IPS-18c (cell line): ENCODE results near the gene EMP2.

Experiments used
- H3K4me3 ChIP-seq: 2 replicates; pipeline ENCODE4 v1.7.0; 2013; ENCODE audit warnings: low read depth, mild to moderate bottlenecking, low read length, moderate library complexity; ENCODE audit not compliant: insufficient read depth
- H3K9me3 ChIP-seq: one replicate; pipeline ENCODE4 v1.6.1; 2013; ENCODE audit warnings: mild to moderate bottlenecking, low read length, moderate library complexity; ENCODE audit not compliant: control insufficient read depth, insufficient read depth

The EMP2 gene

DNA sequence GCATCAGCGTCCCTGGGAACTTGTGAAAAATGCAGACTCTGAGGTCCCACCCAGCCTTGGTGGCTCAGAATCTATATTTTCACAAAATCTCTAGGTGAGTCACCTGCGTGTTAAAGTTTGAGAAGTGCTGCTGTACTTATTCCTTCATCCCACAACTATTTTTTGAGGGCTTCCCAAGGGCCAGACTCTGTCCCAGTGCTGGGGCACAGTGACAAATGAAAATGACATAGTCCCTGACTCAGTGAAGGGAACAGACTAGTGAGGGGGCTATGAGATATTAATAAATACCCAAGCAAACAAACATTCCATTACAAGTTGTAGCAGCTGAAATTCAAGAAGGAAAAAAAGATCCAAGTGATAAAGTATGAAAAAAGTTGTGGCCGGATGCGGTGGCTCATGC lies 9.9 kb upstream of the EMP2 start:
- Histone ChIP-seq H3K9me3 (no peaks in the 10 kb centered on the region), H3K4me3 (no peak overlapping the region)

DNA sequence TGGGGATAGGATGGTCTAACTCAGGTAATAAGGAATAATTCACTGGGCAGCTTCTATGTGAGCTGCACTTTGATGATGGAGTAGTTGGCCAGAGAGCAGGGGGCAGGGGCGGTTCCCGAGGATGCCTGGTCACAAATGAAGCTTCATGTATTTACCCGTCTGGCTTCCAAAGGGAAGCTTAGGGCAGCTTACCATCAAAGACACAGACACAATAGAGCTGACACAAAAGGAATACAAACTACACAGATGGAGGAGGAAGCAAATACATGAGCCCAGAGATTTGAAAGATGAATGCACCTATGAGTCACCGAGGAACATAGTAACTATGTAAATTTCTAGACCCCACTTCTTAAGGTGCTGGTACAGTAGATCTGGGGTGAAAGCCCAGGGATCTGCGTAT lies 8.7 kb upstream of the EMP2 start:
- H3K4me3 ChIP-seq = no peak overlapping the region
- H3K9me3 ChIP-seq = no peaks in the 10 kb centered on the region

GRCh38 chr16:10587622-10588021 lies 7.2 kb upstream of the EMP2 start:
- H3K9me3 ChIP-seq = no peaks in the 10 kb centered on the region
- no peak overlapping the region for H3K4me3 ChIP-seq

DNA sequence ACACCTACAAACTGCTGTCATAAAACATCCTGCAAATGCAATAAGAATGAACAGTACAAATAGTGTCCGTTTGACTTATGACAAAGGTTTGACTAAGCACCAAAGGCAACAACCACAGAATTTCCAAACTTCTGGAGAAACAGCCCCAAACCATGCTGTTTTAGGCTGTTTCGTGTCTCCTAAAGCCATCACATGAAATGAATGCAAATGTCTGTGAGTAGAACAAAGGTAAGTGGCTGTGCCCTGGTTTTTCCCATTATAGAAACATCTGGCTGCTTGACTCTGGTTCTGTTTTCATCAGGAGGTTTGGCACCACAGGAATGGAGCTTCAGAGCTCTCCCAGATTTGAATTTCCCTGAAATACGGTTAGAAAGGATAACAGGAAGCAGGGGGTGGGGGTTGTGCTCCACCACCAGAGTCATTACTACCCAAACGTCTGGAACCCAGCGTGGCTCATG lies 4.6 kb upstream of the EMP2 start:
- H3K4me3 ChIP-seq = no peak overlapping the region
- H3K9me3 ChIP-seq = no peaks in the 10 kb centered on the region

DNA sequence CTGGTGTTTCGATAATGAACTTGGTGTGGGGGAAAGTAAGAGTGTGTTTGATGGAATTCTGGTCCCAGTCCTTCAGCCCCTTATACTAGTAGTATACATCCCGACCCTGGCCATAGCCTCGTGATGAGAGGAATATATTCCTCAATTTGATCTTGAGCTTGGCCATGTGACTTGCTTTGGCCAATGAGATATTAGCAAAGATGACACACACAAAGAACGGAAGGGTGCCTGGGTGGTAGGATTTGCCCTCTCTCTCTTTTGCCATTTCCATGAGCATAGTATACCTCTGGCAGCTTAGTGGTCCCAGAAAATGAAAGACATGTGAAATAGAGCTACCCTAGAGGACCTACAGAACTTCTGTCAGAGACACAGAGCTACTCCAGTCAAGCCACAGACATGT lies 2.9 kb upstream of the EMP2 start:
- Histone ChIP-seq H3K9me3 (no peaks in the 10 kb centered on the region), H3K4me3 (no peak overlapping the region)

DNA sequence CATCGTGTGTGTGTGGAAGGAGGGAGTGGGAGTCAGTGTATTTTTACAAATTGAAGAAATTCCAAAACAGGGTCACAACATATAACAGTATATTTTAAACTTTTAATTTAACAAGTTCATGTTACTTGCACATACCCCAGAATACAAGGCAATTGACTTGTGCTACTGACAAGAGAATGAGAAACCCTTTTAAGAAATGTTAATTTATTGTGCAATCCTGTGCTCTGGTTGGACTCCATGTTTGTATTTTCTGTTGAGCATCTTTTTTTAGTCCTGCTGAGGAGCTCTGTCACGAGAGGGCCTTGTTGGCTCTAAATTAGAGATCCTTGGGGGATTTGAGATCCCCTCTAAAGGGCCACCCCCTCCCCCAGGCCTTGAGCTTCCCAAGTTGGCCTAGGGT lies 1.1 kb upstream of the EMP2 start:
- Histone ChIP-seq H3K9me3 (no peaks in the 10 kb centered on the region), H3K4me3 (no peak overlapping the region)

DNA sequence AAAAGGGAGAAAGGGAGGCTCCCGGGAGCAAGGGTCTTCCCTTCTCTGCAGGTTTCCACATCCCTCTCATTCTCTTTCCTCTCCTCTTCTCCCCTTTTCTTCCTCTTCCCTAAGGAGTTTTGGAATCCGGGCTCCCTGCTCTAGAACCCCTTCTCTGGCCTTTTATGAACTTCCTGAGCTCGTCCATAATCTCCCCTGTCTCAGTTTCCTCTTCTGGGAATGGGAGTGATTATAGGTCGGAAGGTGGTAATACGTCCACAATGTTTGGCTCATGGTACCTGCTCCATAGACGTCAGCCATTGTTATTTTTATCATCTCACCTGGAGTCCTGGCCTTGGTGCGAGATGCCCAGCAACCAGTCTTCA lies 467 bp upstream of the EMP2 start:
- no peaks in the 10 kb centered on the region for H3K9me3 ChIP-seq
- peak overlapping the region; percentile 80 for H3K4me3 ChIP-seq

DNA sequence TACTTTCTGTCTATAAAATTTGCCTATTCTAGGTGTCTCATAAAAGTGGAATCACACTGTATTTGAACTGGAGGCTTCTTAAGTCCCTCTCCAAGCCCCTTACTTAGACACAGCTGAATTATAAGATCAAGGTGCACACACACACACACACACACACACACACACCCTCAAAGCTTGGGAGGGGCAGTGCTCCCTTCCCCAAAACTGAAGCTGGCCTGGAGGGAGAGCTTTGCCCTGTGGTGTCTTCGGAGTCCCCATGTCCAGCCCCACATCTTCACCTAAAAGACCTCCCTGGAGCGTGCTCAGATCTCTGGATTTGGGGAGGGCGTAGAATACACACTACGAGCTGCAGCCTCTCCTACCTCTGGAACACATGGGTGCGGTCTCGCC lies 828 bp downstream of the EMP2 start:
- H3K9me3 ChIP-seq = no peaks in the 10 kb centered on the region
- H3K4me3 ChIP-seq = peak overlapping the region; percentile 80; the same call in 1 of the 2 replicates

DNA sequence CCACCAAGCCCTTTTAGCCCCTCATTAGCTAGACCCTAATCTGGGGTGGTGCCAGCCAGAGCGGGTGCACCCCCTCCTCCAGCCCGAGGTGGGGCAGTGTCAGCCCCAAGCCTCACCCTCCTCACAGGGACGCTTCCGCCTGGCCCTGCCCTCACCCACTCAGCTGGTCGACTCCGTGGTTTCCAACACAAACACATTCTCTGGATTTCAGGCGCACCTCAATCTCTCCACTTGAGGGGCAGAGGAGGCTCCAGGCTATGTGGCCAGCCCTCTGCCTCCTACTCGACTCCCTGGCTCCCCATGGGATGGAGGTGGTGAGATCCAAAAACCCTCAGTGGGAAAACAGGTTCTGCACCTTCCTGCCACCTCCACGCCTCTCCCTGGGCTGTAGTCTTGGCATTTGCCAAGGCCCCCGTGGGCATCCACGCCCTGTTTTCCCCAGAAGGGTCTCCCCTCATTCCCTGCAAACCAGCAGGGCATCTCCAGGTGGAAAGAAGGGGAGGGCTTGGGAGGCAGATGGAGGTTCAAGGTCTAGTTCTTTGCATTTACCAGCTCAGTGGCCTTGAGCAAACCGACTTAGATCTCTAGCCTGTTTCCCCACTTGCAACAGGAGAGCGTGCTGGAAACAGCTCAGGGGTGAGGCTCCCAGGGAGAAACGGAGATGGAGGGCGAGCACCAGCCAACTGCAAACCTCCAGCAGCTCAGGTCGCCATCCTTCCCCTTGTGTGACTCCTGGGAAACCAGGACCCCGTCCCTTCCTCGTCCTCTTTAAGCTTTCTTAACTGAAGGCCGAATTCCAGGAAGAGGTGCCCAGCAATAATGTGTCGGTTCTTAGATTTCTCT lies 1.7 kb downstream of the EMP2 start:
- Histone ChIP-seq H3K9me3 (no peaks in the 10 kb centered on the region), H3K4me3 (peak overlapping the region; percentile 15; the same call in 1 of the 2 replicates)

DNA sequence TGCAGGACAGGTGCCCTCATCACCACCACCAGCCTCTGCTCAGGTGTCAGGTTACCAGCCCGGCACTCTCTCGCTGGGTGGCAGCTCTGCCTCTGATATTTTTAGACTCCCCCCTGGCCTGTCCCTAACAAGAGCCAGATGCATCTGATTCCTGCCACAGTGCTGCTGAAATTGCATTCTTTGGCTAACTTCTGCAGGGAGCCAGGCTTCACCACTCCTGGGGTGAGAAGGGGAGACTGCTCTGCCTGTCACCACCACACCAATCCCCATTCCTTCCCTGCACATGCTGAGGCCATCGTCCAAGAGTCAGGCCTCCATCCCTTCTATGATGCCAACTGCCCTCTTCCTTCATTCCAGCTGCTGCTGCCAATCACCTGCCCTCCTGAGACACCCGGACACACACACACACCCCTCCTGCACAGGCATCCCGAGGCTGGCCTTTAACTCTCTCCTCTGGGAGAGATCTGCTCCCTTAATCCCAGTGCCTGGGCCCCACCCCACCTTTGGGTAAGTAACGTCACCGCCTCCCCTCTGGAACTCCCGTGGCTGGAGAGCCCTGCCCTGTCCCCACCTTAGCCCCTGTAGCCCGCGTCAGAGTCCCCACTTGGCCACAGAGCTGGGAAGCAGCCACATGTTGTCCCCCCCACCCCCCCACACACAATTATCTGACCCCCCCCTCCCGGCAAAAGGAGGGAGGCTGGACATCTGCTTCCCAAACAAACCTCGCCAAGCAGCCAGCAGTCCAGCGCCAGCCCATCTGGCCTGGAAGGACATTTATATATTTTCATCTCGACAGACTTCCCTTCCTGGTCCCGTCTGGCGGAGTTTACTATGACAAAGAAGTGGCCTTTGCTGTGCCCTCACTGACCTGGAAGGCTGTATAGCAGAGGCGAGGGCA lies 2.8 kb downstream of the EMP2 start:
- Histone ChIP-seq H3K4me3 (no peak overlapping the region; the same call in 1 of the 2 replicates), H3K9me3 (no peaks in the 10 kb centered on the region)

- no peak overlapping the region for H3K4me3 ChIP-seq
- H3K9me3 ChIP-seq = no peaks in the 10 kb centered on the region
Observed at GRCh38 chr16:10576390-10577304, 3.8 kb downstream of the EMP2 start.

- Histone ChIP-seq H3K4me3 (no peak overlapping the region), H3K9me3 (no peaks in the 10 kb centered on the region)
Observed at GRCh38 chr16:10575506-10576130, 4.8 kb downstream of the EMP2 start.

DNA sequence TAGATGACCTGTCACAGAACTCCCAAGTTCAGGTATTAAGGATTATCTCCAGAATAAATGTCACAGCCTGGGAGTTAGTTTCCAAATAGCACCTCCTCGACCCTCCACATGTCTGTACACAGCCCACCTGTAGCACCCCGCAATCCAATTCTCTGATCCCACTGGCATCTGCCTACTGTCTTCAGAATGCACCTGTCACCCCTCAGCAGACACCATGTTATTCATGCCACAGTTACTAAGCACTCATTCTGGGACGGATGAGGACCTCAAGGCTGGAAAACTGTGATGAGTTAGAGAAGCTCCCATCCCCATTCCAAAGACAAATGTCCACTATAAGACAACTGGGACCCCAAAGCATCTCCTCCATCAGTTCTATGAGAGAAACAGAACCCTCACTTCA lies 7.8 kb downstream of the EMP2 start:
- Histone ChIP-seq H3K4me3 (no peak overlapping the region), H3K9me3 (no peaks in the 10 kb centered on the region)

DNA sequence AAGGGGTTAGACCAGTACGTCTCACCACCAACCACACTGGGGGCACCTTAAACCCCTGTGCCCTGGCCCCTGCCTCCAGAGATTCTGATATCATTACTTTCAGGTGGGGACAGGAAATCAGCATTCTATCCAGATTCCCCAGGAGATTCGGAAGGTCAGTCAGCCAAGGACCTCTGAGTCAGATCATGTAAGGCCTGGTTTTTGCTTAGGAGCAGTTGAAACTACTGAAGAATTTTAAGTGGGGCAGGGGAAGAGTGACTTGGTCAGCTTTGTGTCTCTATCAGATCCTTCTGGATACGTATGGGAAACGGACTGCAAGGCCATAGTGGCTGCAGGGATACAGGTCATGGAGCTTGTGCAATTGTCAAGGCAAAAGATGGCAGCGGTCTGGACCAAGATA lies 9.0 kb downstream of the EMP2 start:
- Histone ChIP-seq H3K4me3 (no peak overlapping the region), H3K9me3 (no peaks in the 10 kb centered on the region)

GRCh38 chr16:10569621-10570020 lies 10.8 kb downstream of the EMP2 start:
- no peak overlapping the region for H3K4me3 ChIP-seq
- no peaks in the 10 kb centered on the region for H3K9me3 ChIP-seq

GRCh38 chr16:10566613-10567012 lies 13.8 kb downstream of the EMP2 start:
- H3K9me3 ChIP-seq = peaks cover 4% of the 10 kb centered on the region
- H3K4me3 ChIP-seq = no peak overlapping the region

GRCh38 chr16:10565167-10565566 lies 15.2 kb downstream of the EMP2 start:
- no peak overlapping the region for H3K4me3 ChIP-seq
- peaks cover 4% of the 10 kb centered on the region for H3K9me3 ChIP-seq
